T-helper 1 cell (primary cell): Measurements from ENCODE around the gene SEC14L5.
"Not testable (repeated sequence)": the region's sequence is repeated elsewhere in the genome, so short reads cannot be mapped to it uniquely, and the experiment has no call there.

Source experiments
- DNase-seq, 5 donors: peaks; one replicate each; pipeline ENCODE4 v3.0.0-alpha.2; 2012 to 2020

Gene SEC14L5

DNA sequence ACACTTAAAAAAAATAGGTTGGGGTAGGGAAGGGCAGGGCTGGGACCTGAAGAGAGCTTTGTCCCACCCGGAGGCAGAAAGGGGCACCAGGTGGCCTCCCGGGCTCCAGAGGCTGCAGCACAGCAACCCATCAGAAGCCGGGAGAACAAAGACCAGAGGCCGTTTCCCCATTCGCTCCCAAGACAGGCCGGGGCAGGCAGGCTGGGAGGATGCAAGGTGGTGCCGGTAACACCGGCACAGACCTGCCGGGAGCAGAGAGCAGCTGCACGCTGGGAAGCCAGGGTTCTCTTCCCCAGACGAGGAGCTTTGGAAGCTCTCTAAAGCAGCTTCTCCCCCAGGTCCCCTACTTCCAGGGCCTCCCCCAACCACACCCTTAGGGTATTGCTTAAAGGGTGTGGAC, 26.7 kb upstream of the SEC14L5 start:
- DNase-seq = no peak

DNA sequence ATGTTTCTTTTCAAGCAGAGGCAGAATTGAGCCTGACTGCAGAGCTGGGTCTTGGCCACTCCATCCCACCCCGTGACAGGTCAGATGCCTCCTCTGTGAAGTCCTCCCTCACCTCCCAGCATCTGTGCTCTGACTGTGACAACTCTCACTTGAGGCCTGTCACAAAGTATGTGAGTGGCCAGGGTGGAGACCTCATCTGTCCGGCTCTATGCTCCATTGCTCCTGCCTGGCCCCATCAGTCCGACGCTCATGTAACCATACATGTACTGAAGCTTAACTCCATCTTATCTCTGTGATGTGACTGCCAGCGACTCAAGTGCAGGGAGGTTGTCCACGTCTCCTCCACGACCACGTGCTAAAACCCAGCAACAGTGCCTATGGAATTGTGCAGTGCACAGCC, 24.7 kb upstream of the SEC14L5 start:
- DNase-seq = no peak

DNA sequence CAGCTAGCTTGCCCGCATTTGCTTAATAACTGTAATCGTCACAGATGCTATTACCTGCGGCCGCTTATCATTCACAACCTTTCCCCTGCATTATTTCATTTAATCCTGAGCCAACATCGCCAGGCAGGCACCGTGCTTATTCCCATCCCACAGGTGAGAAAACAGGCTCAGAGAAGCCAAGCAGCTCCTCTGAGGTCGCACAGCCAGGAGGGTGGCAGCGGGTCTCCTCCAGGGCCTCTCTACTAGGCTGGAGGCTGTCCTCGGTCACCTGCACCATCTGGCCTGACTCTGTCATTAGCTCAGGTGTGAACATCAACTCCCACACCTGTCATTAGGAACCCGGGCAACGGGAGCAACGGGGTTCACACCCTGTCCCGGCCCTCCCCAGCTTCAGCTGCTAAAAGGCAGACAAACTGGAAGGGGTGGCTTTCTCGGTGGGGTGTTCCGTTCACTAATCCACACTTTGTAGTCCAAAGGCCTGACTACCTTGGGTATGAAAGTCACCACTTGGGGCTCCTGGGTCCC, 24.2 kb upstream of the SEC14L5 start:
- DNase-seq = no peak

DNA sequence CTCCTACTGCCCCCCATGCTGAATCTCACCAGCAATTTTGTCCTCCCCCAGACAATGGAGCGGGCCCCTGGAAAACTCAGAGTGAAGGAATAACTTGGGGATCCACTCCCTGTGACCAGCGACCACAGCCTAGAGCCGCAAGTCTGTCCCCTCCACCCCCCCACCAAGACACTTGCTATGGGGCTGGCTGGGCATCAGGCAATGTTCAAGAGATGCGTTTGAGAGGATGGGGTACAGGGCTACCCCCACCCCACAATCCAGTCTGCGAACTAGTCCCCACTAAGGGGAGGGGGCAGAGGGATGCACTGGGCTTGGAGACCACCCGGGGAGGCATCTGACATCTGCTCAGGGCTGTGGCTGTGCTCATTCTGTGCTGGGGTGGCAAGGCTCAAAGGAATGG, 23.5 kb upstream of the SEC14L5 start:
- DNase-seq = no peak

DNA sequence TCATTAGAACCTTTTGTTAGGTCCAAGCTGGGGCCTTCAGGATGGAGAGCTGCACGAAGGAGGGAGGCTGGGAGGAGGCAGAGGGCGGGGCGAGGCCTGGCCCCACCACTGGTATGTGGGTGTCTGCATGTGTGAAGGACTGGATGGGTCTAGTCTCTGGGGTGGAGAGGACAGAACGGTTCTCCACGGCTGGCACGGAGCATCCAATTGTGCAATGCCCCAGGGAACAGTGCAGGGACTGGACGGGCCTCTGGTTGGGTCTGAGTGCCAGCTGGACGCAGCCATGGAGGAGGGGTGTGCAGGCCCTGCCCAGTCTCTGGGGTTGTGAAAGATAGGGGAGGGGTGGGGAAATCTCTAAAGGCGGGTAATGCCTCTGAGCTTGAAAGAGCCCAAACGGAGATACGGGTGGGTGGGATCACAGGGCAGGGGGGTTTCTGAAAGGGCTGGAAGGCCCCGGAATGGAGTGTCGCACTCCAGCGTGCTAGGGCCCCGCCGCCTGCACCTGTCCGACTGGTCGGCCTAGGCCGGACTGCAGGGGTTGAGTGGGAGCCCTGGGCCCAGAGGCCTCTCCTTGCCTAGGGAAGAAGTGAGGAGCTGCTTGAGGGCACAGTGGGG, 22.8 kb upstream of the SEC14L5 start:
- no peak for DNase-seq

DNA sequence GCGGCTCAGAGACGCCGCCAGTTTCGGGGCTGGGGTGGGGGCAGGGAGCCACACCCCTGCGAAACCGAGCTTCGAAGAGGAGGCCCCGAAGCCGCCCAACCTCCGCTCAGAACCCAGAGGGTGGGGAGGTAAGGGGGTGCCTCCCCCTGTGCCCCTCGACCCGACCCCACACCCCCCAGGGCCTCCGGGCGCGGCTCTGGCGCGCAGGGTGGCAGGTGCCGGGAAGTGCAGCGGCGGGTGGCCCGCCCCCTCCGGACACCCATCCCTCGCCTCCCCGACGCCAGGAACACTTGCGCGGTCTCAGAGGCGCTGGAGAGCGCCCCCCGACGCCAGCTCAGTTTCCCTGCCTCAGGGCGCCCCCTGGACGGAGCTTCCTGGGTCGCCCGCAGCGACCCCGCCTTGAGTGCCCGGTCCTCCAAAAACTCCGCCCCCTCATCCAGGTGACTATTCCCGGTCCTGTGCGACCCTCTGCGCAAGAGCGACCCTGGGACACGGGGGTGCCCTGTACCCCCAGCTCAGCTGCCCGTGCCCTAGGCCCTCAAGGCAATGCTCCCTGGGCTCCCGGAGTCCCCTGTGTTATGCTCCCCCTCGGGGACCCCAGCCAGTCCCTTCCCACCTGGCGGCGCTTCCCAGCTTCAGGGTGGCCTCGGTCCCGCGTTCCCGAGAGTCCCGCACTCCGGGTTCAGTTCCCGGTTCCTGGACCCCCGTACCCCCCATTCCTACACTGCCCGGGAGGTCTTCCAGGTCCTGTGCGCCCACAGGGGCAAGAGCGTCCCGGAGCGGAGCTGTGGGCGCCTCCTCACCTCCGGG, 21.7 kb upstream of the SEC14L5 start:
- no peak for DNase-seq

DNA sequence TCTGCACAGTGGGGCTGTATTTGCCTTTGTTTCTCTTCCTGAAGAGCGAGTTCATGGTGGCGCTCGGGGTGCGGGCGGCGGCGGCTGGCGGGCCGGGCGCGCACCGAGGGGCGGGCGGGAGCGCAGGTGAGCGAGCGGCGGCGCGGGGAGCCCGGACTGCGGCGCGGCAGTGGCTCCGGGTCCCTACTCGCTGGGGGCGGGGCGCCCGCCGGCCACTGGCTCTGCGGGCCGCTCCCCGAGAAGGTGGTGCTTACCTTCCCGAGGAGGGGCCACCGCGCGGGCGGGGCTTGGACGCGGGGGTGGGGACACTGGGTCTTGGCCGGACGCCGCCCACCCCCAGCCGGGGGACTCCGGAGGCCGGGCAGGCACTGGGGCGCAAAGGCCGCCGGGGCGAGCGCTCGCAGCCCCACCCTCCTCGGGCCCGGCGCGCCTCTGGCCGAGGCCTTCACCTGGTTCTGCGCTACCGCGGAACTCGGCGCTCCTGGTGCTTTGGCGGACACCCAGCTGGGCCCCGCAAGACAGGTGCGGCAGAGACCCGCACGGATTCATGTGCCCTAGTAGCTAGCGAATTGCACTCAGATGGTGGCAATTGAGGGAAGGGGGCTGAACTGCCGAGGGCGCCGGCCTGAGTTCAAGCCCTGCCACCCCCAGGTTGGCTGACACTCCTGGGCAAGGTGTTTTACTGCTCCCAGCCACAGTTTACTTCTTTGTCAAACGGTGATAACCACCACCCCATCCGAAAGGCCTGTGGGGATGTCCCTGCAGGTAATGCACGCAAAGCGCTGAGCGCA, 20.9 kb upstream of the SEC14L5 start, which contains the start of gene PPL:
PPL (minus strand) TSS at position 158 of the 791 bp plus-strand sequence; CDS start at position 55, 103 bp downstream.
- DNase-seq = no peak

DNA sequence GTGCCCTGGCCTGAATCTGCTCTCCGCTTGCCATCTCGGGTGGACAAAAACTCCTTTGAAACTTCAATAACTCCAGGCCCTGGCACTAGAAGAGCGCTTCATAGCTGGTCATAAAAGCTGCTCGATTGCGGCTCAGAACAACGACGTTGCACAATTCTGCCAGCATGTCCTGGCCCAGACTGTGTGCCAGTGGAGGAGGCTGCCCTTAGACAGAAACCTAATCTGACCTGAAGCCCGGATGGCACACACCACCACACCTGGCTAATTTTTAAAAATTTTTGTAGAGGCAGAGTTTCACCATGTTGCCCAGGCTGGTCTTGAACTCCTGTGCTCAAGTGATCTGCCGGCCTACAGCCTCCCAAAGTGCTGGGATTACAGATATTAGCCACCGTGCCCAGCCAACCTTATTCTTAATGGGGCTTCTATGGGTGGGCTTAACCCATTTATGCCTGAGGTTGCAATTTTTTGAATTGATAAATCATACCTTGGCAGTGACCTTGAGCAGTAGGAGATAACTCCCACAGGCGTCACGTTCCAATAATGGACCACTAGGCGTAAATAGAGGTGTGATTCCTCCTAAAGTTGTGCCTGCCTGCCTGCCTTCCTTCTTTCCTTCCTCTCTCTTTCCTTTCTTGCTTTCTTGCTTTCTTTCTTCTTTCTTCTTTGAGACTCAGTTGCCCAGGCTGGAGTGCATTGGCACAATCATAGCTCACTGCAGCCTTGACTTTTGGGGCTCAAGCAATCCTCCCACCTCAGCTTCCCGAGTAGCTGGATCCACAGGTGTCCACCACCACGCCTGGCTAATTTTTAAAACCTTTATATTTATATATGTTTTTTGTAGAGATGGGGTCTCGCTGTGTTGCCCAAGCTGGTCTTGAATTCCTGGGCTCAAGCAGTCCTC, 20.1 kb upstream of the SEC14L5 start:
- no peak for DNase-seq

DNA sequence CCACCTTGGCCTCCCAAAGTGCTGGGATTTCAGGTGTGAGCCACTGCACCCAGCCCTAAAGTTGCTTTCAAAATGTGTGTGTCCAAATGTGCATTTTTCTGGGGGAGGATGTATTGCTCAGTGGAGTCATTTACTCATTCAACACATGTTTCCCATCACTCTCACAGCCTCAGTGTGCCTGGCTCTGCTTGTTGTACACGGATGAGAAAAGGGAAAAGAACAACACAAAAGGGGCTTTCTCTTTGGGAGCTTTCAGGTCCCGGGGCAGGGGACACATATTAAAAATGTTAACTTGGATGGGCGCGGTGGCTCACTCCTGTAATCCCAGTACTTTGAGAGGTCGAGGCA, 19.5 kb upstream of the SEC14L5 start:
- no peak for DNase-seq

DNA sequence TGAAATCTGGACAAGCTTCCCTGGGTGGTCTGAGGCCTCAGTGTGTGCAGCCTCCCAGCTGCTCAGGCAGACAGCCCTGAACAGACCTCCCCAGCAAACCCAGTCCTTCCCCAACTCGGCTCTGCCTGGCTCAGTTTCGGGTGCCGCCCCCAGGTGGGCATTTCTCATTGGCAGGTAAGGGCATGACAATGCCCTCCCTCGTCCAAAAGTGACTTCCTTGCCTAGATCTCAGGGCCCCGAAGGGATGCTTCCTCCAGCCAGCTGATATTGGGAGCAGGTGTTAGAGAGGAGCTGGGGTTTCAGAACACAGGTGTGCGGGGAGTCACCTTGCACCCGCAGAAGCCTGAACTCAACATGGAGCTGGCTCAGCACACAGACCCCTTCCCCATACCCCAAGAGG, 17.4 kb upstream of the SEC14L5 start:
- DNase-seq = no peak

DNA sequence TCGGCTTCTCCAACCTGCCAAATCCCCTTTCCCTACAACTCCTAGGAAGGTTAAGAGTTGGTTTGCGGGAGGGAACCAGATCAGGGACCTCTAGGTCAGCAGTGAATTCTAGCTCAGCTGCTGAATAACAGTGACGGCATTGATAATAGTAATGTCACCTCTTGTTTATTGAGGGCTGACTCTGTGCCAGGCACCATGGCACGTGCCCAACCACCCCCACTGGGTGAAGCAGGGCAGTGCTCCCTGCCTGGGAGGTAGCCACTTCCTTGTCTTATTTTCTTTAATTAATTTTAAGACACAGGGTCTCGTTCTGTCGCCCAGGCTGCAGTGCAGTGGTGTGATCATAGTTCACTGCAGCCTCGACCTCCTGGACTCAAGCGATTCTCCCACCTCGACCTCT, 15.6 kb upstream of the SEC14L5 start:
- DNase-seq = no peak

DNA sequence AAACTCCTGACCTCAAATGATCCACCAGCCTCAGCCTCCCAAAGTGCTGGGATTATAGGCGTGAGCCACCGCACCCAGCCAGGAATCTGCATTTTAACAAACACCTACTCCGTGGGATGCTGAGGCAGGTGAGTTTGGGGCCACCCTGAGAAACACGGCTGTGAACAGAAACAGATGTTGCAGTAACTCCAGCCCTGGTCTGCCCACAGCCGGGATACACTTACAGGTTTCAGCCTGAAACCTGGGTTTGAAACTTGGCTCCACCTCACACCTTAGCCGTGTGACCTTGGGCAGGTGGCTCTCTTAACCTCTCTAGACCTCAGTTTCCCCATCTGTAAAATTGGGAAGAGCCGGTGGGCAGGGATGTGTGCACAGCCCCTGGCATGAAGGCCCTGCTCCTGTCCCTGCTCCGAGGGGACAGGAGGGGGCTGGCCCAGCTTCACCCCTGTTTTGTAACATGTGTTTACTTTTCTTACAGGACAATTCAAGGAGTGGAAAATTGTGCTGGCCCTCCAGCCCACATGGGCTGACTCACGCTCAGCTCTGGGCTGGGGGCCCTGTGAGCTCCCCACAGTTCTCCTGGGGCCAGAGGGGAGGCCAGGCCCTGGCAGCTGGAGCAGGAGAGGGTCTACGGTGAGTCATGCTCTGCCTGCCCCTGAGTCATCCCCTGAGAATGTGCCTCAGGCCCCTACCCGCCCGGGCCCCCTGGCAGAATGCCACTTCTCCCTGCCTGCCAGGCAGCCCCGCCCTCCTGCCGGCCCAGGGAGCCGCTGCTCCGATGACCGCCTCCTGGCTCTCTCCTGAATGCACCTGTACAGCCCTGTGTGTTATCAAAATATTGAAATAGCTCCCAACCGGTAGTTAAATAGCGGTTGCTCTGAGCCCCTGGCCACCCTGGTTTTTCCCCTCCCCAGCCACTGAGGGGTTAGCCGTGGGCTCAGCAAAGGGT, 13.5 kb upstream of the SEC14L5 start:
- DNase-seq = no peak

DNA sequence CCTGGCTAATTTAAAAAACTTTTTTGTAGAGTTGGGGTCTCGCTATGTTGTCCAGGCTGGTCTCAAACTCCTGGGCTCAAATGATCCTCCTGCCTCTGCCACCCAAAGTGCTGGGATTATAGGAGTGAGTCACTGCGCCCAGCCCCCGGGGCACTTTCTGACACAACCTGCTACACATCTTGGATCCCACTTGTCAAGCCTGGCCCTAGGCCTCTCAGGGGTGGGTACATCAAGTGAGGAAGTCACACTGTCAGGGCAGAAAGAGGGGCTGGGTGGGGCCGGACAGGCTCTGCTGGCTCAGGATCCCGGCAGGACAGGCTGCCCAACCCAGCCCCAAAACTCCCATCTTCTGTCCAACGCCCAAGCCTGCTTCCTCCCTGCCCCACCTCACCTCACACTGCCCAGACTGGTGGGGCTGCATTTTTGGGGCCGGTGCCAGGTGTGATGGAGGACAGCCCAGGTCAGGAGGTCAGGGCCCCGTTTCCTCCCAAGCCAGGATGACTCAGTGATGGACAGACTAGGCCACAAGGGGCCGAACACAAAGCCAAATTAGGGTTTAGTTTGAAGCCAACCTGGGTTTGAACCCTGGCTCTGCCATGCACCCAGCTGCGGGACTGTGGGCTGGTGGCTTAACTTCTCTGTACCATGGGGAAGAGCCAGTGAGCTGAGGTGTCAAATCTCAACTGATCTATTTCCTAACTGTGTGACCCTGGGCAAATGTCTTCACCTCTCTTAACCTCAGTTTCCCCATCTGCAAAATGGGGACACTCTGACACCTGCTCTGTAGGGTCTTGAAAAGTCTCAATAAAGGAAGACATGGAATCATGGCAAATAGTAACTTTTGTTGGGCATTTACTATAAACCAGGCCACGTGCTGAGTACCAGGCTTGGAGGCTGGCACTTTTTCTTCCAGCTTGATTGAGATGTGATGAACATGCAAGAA, 12.3 kb upstream of the SEC14L5 start:
- DNase-seq = no peak

DNA sequence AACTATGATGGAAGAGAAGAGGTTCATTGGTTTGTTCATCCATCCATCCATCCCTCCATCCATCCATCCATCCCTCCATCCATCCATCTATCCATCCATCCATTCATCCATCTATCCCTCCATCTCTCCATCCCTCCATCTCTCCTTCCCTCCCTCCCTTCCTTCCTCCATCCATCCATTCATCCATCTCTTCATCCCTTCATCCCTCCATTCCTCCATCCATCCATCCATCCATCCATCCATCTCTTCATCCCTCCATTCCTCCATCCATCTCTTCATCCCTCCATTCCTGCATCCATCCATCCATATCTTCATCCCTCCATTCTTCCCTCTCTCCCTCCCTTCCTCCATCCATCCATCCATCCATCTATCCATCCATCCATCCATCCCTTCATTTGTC, 11.2 kb upstream of the SEC14L5 start:
- no peak for DNase-seq

DNA sequence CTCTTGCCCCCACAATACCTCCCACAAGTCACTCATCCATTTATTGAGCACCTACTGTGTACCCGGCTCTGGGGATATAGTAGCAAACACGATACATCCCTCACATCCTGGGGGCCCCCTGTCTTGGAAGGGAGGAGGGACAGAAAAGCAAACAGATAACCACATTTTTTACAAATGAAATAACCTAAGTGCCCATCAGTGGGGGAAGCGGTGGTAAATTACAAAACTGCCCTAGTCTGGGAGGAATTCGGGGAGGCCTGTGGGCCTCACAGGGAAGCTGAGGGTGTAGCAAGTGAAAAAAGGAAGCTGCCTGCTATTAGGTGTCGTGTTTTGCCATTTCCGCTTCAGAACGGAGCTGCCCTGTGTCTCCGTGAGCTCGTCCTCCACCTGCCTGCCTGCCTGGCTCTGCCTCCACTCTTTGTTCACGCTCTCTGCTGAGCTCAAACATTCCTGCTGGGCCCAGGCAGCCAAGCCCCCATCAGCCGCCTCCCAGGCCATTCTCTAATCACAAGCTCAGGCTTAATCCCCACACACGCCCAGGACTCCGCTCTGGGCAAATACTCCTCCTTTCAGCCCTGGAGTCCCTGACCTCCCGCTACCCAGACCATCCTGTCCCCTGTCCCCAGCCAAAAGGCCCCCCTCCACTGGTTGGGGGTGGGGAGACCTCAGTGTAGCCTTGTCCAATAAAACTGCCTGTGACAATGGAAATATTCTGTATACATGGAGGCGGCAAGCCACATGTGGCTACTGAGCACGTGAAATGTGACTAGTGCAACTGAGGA, 10.2 kb upstream of the SEC14L5 start:
- DNase-seq = no peak

DNA sequence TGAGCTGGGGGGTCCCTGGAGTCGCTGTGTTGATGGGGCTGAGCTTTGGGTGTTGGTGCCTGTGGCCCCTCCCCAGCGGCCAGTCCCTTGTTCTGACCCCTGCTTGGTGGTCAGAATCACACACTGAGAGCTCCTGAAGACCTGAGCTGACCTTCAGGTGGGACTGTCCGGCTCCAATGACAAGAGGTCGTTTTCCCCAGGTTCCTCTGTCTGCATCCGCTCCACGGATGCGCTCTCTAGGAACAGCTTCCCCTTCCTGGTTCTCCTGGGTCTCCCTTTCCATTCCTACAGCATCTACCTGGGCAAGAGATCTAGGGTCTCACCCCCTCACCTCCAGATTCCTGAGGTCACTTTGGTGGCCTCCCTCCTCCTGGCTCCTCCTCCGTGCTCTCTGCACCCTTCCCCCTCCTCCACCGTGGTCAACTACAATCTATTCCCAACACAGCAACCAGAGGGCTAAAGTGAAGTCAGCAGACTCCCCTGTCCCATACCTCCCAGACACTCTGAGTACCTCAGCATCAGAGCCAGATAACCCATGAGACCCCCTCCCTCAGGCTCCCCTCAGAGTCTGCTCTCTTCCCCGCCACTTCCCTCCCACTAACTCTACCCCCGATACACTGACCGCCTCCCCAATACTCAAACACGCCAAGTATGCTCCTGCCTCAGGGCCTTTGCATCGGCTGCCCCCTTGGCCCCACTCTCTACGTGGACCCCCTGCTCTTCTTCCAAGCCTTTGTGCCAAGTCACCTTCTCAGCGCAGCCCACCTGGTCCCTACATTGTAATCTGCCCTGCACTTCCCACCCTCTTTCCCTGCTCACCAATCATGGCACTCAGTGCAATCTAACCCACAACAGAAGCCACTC, 9.0 kb upstream of the SEC14L5 start:
- DNase-seq = no peak

DNA sequence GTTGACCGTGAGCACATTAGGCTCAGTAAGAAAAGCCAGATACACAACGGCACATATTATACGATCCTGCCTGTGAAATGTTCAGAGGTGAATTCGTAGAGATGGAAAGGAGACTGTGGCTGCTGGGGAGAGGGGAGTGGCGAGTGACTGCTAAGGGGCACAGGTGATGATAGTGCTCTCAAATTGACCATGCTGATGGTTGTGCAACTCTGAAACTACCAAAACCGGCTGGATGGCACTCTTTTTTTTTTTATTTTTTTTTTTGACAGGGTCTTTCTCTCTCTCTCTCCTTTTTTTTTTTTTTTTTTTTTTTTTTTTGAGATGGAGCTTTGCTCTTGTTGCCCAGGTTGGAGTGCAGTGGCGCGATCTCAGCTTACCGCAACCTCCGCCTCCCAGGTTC, 8.1 kb upstream of the SEC14L5 start:
- no peak for DNase-seq

DNA sequence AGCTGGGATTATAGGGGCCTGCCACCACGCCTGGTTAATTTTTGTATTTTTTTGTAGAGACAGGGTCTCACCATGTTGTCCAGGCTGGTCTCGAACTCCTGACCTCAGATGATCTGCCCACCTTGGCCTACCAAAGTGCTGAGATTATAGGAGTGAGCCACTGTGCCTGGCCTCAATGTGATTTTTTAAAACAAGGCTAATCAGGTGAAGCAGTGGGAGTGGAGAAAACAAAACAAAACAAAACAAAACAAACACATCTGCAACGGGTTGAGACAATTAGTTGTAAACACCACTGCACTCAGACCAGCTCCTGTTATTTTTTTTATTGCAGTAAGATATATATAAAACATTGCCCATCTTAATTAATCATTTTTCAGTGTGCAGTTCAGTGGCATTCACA, 6.5 kb upstream of the SEC14L5 start:
- not testable (repeated sequence) for DNase-seq
